DOHH2 (cell line): Measurements from ENCODE around the gene BBS12.

Experiments
- H3F3A ChIP-seq: fragments of 200-600 bp; sonication (generic), shearing (Covaris generic); 2 replicates; pipeline ENCODE4 v1.6.0; 2016; ENCODE audit warnings: antibody characterized with exemption, mild to moderate bottlenecking; ENCODE audit not compliant: control insufficient read depth, insufficient read depth
- H3K27ac ChIP-seq: fragments of 200-600 bp; sonication (generic); 2 replicates; pipeline ENCODE4 v1.5.1; 2014; ENCODE audit warnings: low read depth, mild to moderate bottlenecking, low read length, moderate library complexity
- H3K27me3 ChIP-seq: fragments of 200-600 bp; sonication (generic); 2 replicates; pipeline ENCODE4 v1.6.1; 2014; ENCODE audit warnings: mild to moderate bottlenecking, low read length, mixed read lengths; ENCODE audit not compliant: control insufficient read depth
- H3K36me3 ChIP-seq: fragments of 200-600 bp; sonication (generic); 2 replicates; pipeline ENCODE4 v1.6.1; 2014; ENCODE audit warnings: mild to moderate bottlenecking, low read length, moderate library complexity, mixed read lengths; ENCODE audit not compliant: control insufficient read depth
- H3K4me1 ChIP-seq: fragments of 200-600 bp; sonication (generic); 2 replicates; pipeline ENCODE4 v1.6.1; 2014; ENCODE audit warnings: mild to moderate bottlenecking, low read length, mixed read lengths; ENCODE audit not compliant: control insufficient read depth
- H3K4me2 ChIP-seq: fragments of 200-600 bp; sonication (generic); 2 replicates; pipeline ENCODE4 v1.6.0; 2014; ENCODE audit warnings: mild to moderate bottlenecking, low read length, moderate library complexity
- H3K4me3 ChIP-seq: fragments of 200-600 bp; sonication (generic); 2 replicates; pipeline ENCODE4 v1.5.1; 2014; ENCODE audit warnings: mild to moderate bottlenecking, low read length, mixed read lengths
- H3K79me2 ChIP-seq: fragments of 200-600 bp; sonication (generic); 2 replicates; pipeline ENCODE4 v1.6.1; 2014; ENCODE audit warnings: mild to moderate bottlenecking, low read length, mixed read lengths; ENCODE audit not compliant: control insufficient read depth
- H3K9me2 ChIP-seq: fragments of 200-600 bp; sonication (generic); replicated peaks from 2 replicates; pipeline ENCODE4 v1.6.1; 2014; ENCODE audit warnings: mild to moderate bottlenecking, low read length, mixed read lengths; ENCODE audit not compliant: control insufficient read depth
- H3K9me3 ChIP-seq: fragments of 200-600 bp; sonication (generic); 2 replicates; pipeline ENCODE4 v1.6.1; 2014; ENCODE audit warnings: antibody characterized with exemption, low read length, mixed read lengths; ENCODE audit not compliant: control insufficient read depth, insufficient read depth
- H4K20me1 ChIP-seq: fragments of 200-600 bp; sonication (generic); 2 replicates; pipeline ENCODE4 v1.6.0; 2014; ENCODE audit warnings: low read depth, mild to moderate bottlenecking, antibody characterized with exemption, low read length, moderate library complexity; ENCODE audit not compliant: control insufficient read depth, insufficient read depth
- CTCF ChIP-seq: fragments of 200-600 bp; sonication (generic); IDR thresholded peaks from one replicate; pipeline ENCODE4 v1.5.1; 2014; ENCODE audit warnings: antibody characterized with exemption, mild to moderate bottlenecking, low read depth, low read length; ENCODE audit not compliant: poor library complexity, severe bottlenecking
- EZH2phosphoT487 ChIP-seq: fragments of 200-600 bp; sonication (generic); IDR thresholded peaks from 2 replicates; pipeline ENCODE4 v1.6.1; 2017; ENCODE audit warnings: borderline replicate concordance, mild to moderate bottlenecking, antibody characterized with exemption, low read length, moderate library complexity, mixed read lengths

Gene BBS12

GRCh38 chr4:122703868-122704267 is 28.6 kb upstream of the BBS12 start:
- no peak for TF ChIP-seq CTCF
- no peak for TF ChIP-seq EZH2phosphoT487
- H3F3A ChIP-seq, result no peaks in the 10 kb centered on the region
- H4K20me1 ChIP-seq, result no peaks in the 10 kb centered on the region
- no peaks in the 10 kb centered on the region for H3K36me3 ChIP-seq
- no peak overlapping the region for H3K4me3 ChIP-seq
- no peaks in the 10 kb centered on the region for H3K4me1 ChIP-seq
- H3K9me2 ChIP-seq, result no peaks in the 10 kb centered on the region
- H3K27me3 ChIP-seq, result no peaks in the 10 kb centered on the region; the same call in 1 of the 2 replicates
- no peaks in the 10 kb centered on the region for H3K79me2 ChIP-seq
- no peak overlapping the region for H3K27ac ChIP-seq
- no peaks in the 10 kb centered on the region for H3K9me3 ChIP-seq
- H3K4me2 ChIP-seq, result no peak overlapping the region

GRCh38 chr4:122705009-122705408 is 27.5 kb upstream of the BBS12 start:
- H3K4me1 ChIP-seq, result no peaks in the 10 kb centered on the region
- H3K9me3 ChIP-seq, result no peaks in the 10 kb centered on the region
- TF ChIP-seq EZH2phosphoT487, result no peak
- TF ChIP-seq CTCF, result no peak
- no peaks in the 10 kb centered on the region for H3F3A ChIP-seq
- H3K36me3 ChIP-seq, result no peaks in the 10 kb centered on the region
- H3K9me2 ChIP-seq, result no peaks in the 10 kb centered on the region
- H3K27me3 ChIP-seq, result peaks cover 4% of the 10 kb centered on the region
- H3K79me2 ChIP-seq, result no peaks in the 10 kb centered on the region
- no peak overlapping the region for H3K27ac ChIP-seq
- no peak overlapping the region for H3K4me2 ChIP-seq
- no peaks in the 10 kb centered on the region for H4K20me1 ChIP-seq
- no peak overlapping the region for H3K4me3 ChIP-seq

GRCh38 chr4:122705547-122706117 is 26.9 kb upstream of the BBS12 start:
- Histone ChIP-seq H3K9me2 (no peaks in the 10 kb centered on the region), H3K4me3 (no peak overlapping the region), H3K79me2 (no peaks in the 10 kb centered on the region), H3K9me3 (no peaks in the 10 kb centered on the region), H3K36me3 (no peaks in the 10 kb centered on the region), H3K27me3 (peaks cover 9% of the 10 kb centered on the region), H3K4me1 (no peaks in the 10 kb centered on the region), H3K27ac (no peak overlapping the region), H3F3A (no peaks in the 10 kb centered on the region), H4K20me1 (no peaks in the 10 kb centered on the region), H3K4me2 (no peak overlapping the region)
- TF ChIP-seq CTCF, result no peak
- no peak for TF ChIP-seq EZH2phosphoT487

GRCh38 chr4:122706511-122706910 is 26.0 kb upstream of the BBS12 start:
- Histone ChIP-seq H3K4me2 (no peak overlapping the region), H3K4me1 (no peaks in the 10 kb centered on the region), H3K4me3 (no peak overlapping the region), H3K36me3 (no peaks in the 10 kb centered on the region), H4K20me1 (no peaks in the 10 kb centered on the region), H3K79me2 (no peaks in the 10 kb centered on the region), H3K9me3 (no peaks in the 10 kb centered on the region), H3K27me3 (peaks cover 18% of the 10 kb centered on the region), H3F3A (no peaks in the 10 kb centered on the region), H3K9me2 (no peaks in the 10 kb centered on the region), H3K27ac (no peak overlapping the region)
- TF ChIP-seq EZH2phosphoT487 (no peak), CTCF (no peak)
